GM12864 (cell line): Measurements from ENCODE around the gene IFT122.

Source experiments
- DNase-seq: peaks from one replicate; pipeline ENCODE4 v3.0.0-alpha.2; 2011; ENCODE audit warnings: low read depth
- H3K4me3 ChIP-seq: 2 replicates; pipeline ENCODE4 v1.5.1; 2011; ENCODE audit warnings: mild to moderate bottlenecking, low read depth, low read length, control low read depth
- CTCF ChIP-seq: IDR thresholded peaks from 2 replicates; pipeline ENCODE4 v1.5.1; 2011; ENCODE audit warnings: low read depth, mild to moderate bottlenecking, moderate library complexity, low read length, control low read depth, inconsistent platforms; ENCODE audit errors: missing control alignments

The IFT122 gene

GRCh38 chr3:129416415-129416814, 23.6 kb upstream of the IFT122 start:
- no peak for TF ChIP-seq CTCF
- DNase-seq, result no peak
- no peak overlapping the region for H3K4me3 ChIP-seq

- no peak for DNase-seq
- no peak for TF ChIP-seq CTCF
- no peak overlapping the region for H3K4me3 ChIP-seq
Measured at GRCh38 chr3:129417326-129417725, 22.7 kb upstream of the IFT122 start.

DNA sequence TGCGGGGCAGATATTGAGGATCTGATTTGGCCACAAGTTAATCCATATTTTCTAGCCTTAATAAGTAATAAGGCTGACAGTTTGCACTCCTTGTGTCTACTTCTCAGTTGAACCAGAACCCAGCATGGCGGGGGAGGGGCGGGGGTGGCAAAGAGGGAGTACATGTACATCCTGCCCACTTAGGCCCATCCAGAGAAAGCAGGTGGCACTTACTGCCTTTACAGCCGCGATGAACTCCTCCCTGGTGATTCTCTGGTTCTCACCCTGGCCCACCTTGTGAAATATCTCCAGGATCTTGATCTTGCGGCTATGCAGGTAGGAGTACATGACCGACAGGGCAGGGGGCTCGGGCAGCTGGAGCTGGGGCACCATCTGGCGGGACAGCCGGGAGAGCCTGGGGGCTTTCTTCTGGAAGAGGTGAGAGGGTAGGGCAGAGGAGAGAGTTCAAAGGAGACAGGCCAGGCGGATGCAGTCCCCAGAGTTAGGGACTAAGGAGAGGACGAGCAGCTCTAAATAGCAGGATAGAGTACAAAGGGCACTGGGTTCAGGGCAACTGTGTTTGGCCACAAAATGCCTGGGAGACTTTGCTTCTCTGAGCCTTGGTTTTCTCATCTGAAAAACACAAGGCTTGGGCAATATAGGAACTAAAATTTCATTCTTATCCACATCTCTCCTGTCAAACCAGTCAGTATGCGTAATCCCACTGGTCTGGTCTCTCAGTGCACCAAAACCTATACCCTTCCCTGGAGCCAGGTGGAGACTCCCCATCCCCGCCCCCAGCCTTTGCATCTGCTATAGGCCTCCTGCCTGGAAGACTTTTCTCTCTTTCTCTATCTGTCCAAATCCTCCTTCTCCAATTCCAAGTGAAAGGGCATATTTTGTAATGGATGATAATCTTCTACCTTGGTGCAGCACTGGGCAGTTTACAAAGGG, 21.7 kb upstream of the IFT122 start:
- DNase-seq, result no peak
- no peak overlapping the region for H3K4me3 ChIP-seq
- no peak for TF ChIP-seq CTCF

DNA sequence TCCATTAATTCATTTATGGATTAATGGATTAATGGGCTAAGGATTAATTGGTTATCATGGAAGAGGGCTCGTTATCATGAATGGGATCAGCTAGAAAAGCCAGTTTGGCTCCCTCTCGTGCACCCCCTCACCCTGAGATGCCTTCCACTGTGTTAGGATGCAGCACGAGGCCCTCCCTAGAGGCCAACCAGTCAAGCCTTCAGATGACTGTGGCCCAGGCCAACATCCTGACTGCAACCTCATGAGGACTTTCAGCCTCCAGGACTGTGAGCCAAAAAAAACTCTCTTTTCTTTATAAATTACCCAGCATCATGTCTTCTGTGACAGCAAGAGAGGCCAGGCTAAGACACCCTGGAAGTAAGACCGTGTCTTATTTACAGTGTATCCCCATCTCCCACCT, 20.5 kb upstream of the IFT122 start:
- no peak for TF ChIP-seq CTCF
- DNase-seq, result no peak

DNA sequence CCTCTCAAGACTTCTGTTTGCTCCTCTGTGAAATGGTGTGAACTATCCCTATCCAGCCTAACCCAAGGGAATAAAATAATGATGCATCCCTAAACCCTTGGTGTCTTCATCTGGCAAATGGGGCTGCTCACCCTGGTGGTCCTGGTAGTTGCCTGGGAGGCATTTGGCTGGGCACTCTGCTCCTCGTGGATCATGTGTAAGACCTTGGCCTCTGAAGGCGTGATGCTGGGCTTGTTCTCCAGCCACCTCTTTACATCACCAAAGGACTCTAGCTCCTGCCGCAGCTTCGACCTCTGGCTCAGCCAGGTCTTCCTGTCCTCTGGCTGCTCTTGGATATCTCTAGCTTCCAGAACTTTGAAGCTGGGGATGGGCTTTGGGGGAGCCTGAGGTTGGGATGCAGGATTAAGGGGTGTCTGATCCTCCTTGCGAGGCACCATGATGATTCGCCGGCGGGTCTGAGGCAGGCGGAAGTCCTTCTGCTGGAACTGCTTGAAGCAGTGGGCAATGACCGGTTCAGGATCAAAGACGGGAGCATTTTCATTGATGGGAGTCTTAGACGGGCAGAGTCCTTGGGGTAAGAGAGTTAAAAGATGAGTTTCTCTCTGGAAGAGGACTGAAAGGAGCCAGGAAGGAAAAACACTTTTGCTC, 18.7 kb upstream of the IFT122 start:
- DNase-seq, result no peak

More for the DNA sequence above, 20.5 kb upstream of the IFT122 start:
- H3K4me3 ChIP-seq, result no peak overlapping the region

GRCh38 chr3:129421988-129422745, 17.9 kb upstream of the IFT122 start:
- H3K4me3 ChIP-seq, result no peak overlapping the region
- DNase-seq, result no peak
- TF ChIP-seq CTCF, result no peak

More for the DNA sequence above, 18.7 kb upstream of the IFT122 start:
- H3K4me3 ChIP-seq, result no peak overlapping the region
- no peak for TF ChIP-seq CTCF
